Stimulated activated CD4-positive, alpha-beta T cell treated with anti-CD3 and anti-CD28 coated beads, Interleukin-15, amount 100 ng/mL, for 24 hours (primary cell): ENCODE data around the gene KCNMA1.
A peak's percentile ranks its signal among the peaks of the same experiment; 100 is the strongest.

Source experiments
- DNase-seq: peaks from one replicate; pipeline ENCODE4 v3.0.0-alpha.2; 2020

KCNMA1 gene

GRCh38 chr10:77504196-77504872, 133.3 kb downstream of the KCNMA1 start:
- no peak for DNase-seq

GRCh38 chr10:77501846-77502261, 135.8 kb downstream of the KCNMA1 start:
- DNase-seq, result no peak

GRCh38 chr10:77501152-77501845, 136.3 kb downstream of the KCNMA1 start:
- no peak for DNase-seq

GRCh38 chr10:77500754-77501151, 136.9 kb downstream of the KCNMA1 start:
- DNase-seq, result peak; percentile 4

GRCh38 chr10:77498829-77499228, 138.8 kb downstream of the KCNMA1 start:
- no peak for DNase-seq

- DNase-seq, result no peak
These were observed 139.4 kb downstream of the KCNMA1 start for GRCh38 chr10:77498210-77498609.

- DNase-seq, result no peak
These were observed 139.9 kb downstream of the KCNMA1 start for GRCh38 chr10:77497748-77498147.

GRCh38 chr10:77496941-77497420, 140.6 kb downstream of the KCNMA1 start:
- DNase-seq, result no peak

- no peak for DNase-seq
These were observed 142.7 kb downstream of the KCNMA1 start for GRCh38 chr10:77494756-77495541.

GRCh38 chr10:77494327-77494726, 143.3 kb downstream of the KCNMA1 start:
- DNase-seq, result no peak

- no peak for DNase-seq
These were observed 143.8 kb downstream of the KCNMA1 start for GRCh38 chr10:77493851-77494261.

- no peak for DNase-seq
These were observed 144.3 kb downstream of the KCNMA1 start for GRCh38 chr10:77493239-77493806.

GRCh38 chr10:77492368-77492994, 145.1 kb downstream of the KCNMA1 start:
- DNase-seq, result no peak

GRCh38 chr10:77490534-77491314, 146.9 kb downstream of the KCNMA1 start:
- no peak for DNase-seq

GRCh38 chr10:77486517-77486916, 151.1 kb downstream of the KCNMA1 start:
- no peak for DNase-seq

- DNase-seq, result no peak
These were observed 151.8 kb downstream of the KCNMA1 start for GRCh38 chr10:77485847-77486246.

GRCh38 chr10:77482072-77482471, 155.5 kb downstream of the KCNMA1 start:
- no peak for DNase-seq

- no peak for DNase-seq
These were observed 158.0 kb downstream of the KCNMA1 start for GRCh38 chr10:77479586-77479985.

- no peak for DNase-seq
These were observed 158.6 kb downstream of the KCNMA1 start for GRCh38 chr10:77478962-77479359.

GRCh38 chr10:77478247-77478961, 159.2 kb downstream of the KCNMA1 start:
- DNase-seq, result no peak

GRCh38 chr10:77475522-77475921, 162.1 kb downstream of the KCNMA1 start:
- no peak for DNase-seq
